WTC11 (cell line): ENCODE results near the gene HSD17B12. TPM values are rescaled to one million over a fixed set of nuclear protein-coding genes. Genes with fewer than 3 reads are reported as not detected.

Experiments
- ATAC-seq: fragments of 200-7000 bp; cut with Tn5 transposase; 2 replicates; pipeline ENCODE4 v1.10.0; 2021; ENCODE audit warnings: mild to moderate bottlenecking, moderate library complexity
- CTCF ChIA-PET: fragments of 300-600 bp; sonication (Branson Sonifier 250); formaldehyde crosslinking; loops from one replicate; lab custom pipeline; 2021; ENCODE audit warnings: antibody characterized with exemption; lab: Charles Lee
- POLR2A ChIA-PET: fragments of 350-600 bp; sonication (Branson Sonifier 250); formaldehyde crosslinking; loops from one replicate; lab custom pipeline; 2021; ENCODE audit warnings: antibody characterized with exemption; lab: Charles Lee
- DNase-seq: peaks from one replicate; pipeline ENCODE4 v3.0.0; 2021; ENCODE audit warnings: low spot score
- H3K27ac Mint-ChIP-seq: 2 replicates; pipeline ENCODE4 v1.8.0; 2021; ENCODE audit warnings: mixed read lengths
- H3K27me3 Mint-ChIP-seq: 2 replicates; pipeline ENCODE4 v1.8.0; 2021; ENCODE audit warnings: low read depth, mild to moderate bottlenecking, moderate library complexity, mixed read lengths
- H3K36me3 Mint-ChIP-seq: 2 replicates; pipeline ENCODE4 v1.8.0; 2021; ENCODE audit warnings: mixed read lengths
- H3K4me1 Mint-ChIP-seq: 2 replicates; pipeline ENCODE4 v1.8.0; 2022; ENCODE audit warnings: mixed read lengths
- H3K4me3 Mint-ChIP-seq: 2 replicates; pipeline ENCODE4 v1.8.0; 2021; ENCODE audit warnings: mild to moderate bottlenecking, moderate library complexity, mixed read lengths
- H3K9me3 Mint-ChIP-seq: 2 replicates; pipeline ENCODE4 v1.8.0; 2021; ENCODE audit warnings: mixed read lengths
- ESRRA ChIP-seq: sonication (generic); formaldehyde crosslinking; IDR thresholded peaks from 2 replicates; pipeline ENCODE4 v1.8.1; 2022; ENCODE audit warnings: mild to moderate bottlenecking, missing genetic modification reagents, borderline replicate concordance
- FOXJ3 ChIP-seq: sonication (generic); formaldehyde crosslinking; IDR thresholded peaks from 2 replicates; pipeline ENCODE4 v1.9.0; 2021; ENCODE audit warnings: missing genetic modification reagents, mild to moderate bottlenecking, borderline replicate concordance
- HMGA2 ChIP-seq: fragments of 250-450 bp; sonication (Bioruptor Pico); IDR thresholded peaks from 2 replicates; pipeline ENCODE4 v1.4.0; 2021; ENCODE audit warnings: mild to moderate bottlenecking, moderate library complexity
- IRF2 ChIP-seq: sonication (generic); formaldehyde crosslinking; IDR thresholded peaks from 2 replicates; pipeline ENCODE4 v1.8.0; 2022; ENCODE audit warnings: low read depth, missing genetic modification reagents, borderline replicate concordance
- JAZF1 ChIP-seq: fragments of 250-450 bp; sonication (Bioruptor Pico); IDR thresholded peaks from 2 replicates; pipeline ENCODE4 v1.9.0; 2021; ENCODE audit warnings: moderate library complexity, mild to moderate bottlenecking, inconsistent platforms
- KAT7 ChIP-seq: sonication (generic); formaldehyde crosslinking; IDR thresholded peaks from 2 replicates; pipeline ENCODE4 v1.8.1; 2023; ENCODE audit warnings: missing genetic modification reagents, mild to moderate bottlenecking, borderline replicate concordance
- MXD4 ChIP-seq: fragments of 250-450 bp; sonication (Bioruptor Pico); IDR thresholded peaks from 2 replicates; pipeline ENCODE4 v1.8.0; 2021; ENCODE audit warnings: mild to moderate bottlenecking, moderate library complexity, borderline replicate concordance
- MYBL2 ChIP-seq: sonication (generic); formaldehyde crosslinking; IDR thresholded peaks from 2 replicates; pipeline ENCODE4 v1.8.1; 2023; ENCODE audit warnings: mild to moderate bottlenecking, moderate library complexity, missing genetic modification reagents
- NFATC4 ChIP-seq: fragments of 250-450 bp; sonication (Bioruptor Pico); IDR thresholded peaks from 2 replicates; pipeline ENCODE4 v1.9.0; 2021; ENCODE audit warnings: mild to moderate bottlenecking
- OVOL2 ChIP-seq: fragments of 250-450 bp; sonication (Bioruptor Pico); IDR thresholded peaks from 2 replicates; pipeline ENCODE4 v1.9.0; 2021; ENCODE audit warnings: mild to moderate bottlenecking, borderline replicate concordance
- PRRX2 ChIP-seq: fragments of 250-450 bp; sonication (Bioruptor Pico); IDR thresholded peaks from 2 replicates; pipeline ENCODE4 v1.8.0; 2021; ENCODE audit warnings: mild to moderate bottlenecking
- SMAD3 ChIP-seq: sonication (generic); formaldehyde crosslinking; IDR thresholded peaks from 2 replicates; pipeline ENCODE4 v1.8.0; 2022; ENCODE audit warnings: missing genetic modification reagents, mild to moderate bottlenecking, borderline replicate concordance
- SOX15 ChIP-seq: fragments of 250-450 bp; sonication (Bioruptor Pico); IDR thresholded peaks from 2 replicates; pipeline ENCODE4 v1.9.0; 2021; ENCODE audit warnings: mild to moderate bottlenecking
- SP1 ChIP-seq: sonication (generic); formaldehyde crosslinking; conservative IDR thresholded peaks from 2 replicates; pipeline ENCODE4 v1.8.1; 2022; ENCODE audit warnings: missing genetic modification reagents
- ZNF138 ChIP-seq: sonication (generic); formaldehyde crosslinking; conservative IDR thresholded peaks from 2 replicates; pipeline ENCODE4 v1.8.1; 2022; ENCODE audit warnings: mild to moderate bottlenecking, moderate library complexity, missing genetic modification reagents
- ZNF232 ChIP-seq: sonication (generic); formaldehyde crosslinking; IDR thresholded peaks from 2 replicates; pipeline ENCODE4 v1.8.0; 2022; ENCODE audit warnings: mild to moderate bottlenecking, missing genetic modification reagents
- ZNF317 ChIP-seq: sonication (generic); formaldehyde crosslinking; IDR thresholded peaks from 2 replicates; pipeline ENCODE4 v1.8.1; 2023; ENCODE audit warnings: low read depth, mild to moderate bottlenecking, moderate library complexity, missing genetic modification reagents, borderline replicate concordance
- ZNF423 ChIP-seq: fragments of 250-450 bp; sonication (Bioruptor Pico); IDR thresholded peaks from 2 replicates; pipeline ENCODE4 v2.1.2; 2022; ENCODE audit warnings: mild to moderate bottlenecking, moderate library complexity
- total RNA-seq: library from RNA; stranded (reverse); gene quantifications from 3 replicates; pipeline ENCODE4 v1.2.3, GENCODE V29; 2021
- TF ChIP-seq, protein P1 (sequence below): sonication (generic); formaldehyde crosslinking; IDR thresholded peaks from 2 replicates; pipeline ENCODE4 v1.8.0; 2022; ENCODE audit warnings: mild to moderate bottlenecking, missing genetic modification reagents
- TF ChIP-seq, protein P2 (sequence below): fragments of 250-450 bp; sonication (Bioruptor Pico); IDR thresholded peaks from 2 replicates; pipeline ENCODE4 v1.9.0; 2021; ENCODE audit warnings: moderate library complexity, mild to moderate bottlenecking, inconsistent platforms, borderline replicate concordance
- TF ChIP-seq, protein P3 (sequence below): sonication (generic); formaldehyde crosslinking; IDR thresholded peaks from 2 replicates; pipeline ENCODE4 v1.8.1; 2022; ENCODE audit warnings: low read depth, missing genetic modification reagents, borderline replicate concordance
- TF ChIP-seq, protein P4 (sequence below): sonication (generic); formaldehyde crosslinking; IDR thresholded peaks from 2 replicates; pipeline ENCODE4 v1.8.0; 2023; ENCODE audit warnings: mild to moderate bottlenecking, missing genetic modification reagents
- TF ChIP-seq, protein P5 (sequence below): sonication (generic); formaldehyde crosslinking; IDR thresholded peaks from 2 replicates; pipeline ENCODE4 v1.8.1; 2023; ENCODE audit warnings: mild to moderate bottlenecking, missing genetic modification reagents
- TF ChIP-seq, protein P6 (sequence below): sonication (generic); formaldehyde crosslinking; IDR thresholded peaks from 2 replicates; pipeline ENCODE4 v1.8.1; 2022; ENCODE audit warnings: mild to moderate bottlenecking, moderate library complexity, missing genetic modification reagents
- TF ChIP-seq, protein P7 (sequence below): fragments of 250-450 bp; sonication (Bioruptor Pico); IDR thresholded peaks from 2 replicates; pipeline ENCODE4 v1.9.0; 2021; ENCODE audit warnings: mild to moderate bottlenecking

The HSD17B12 gene
- total RNA-seq, 1 experiment from 2014 or later, result 149 TPM

DNA sequence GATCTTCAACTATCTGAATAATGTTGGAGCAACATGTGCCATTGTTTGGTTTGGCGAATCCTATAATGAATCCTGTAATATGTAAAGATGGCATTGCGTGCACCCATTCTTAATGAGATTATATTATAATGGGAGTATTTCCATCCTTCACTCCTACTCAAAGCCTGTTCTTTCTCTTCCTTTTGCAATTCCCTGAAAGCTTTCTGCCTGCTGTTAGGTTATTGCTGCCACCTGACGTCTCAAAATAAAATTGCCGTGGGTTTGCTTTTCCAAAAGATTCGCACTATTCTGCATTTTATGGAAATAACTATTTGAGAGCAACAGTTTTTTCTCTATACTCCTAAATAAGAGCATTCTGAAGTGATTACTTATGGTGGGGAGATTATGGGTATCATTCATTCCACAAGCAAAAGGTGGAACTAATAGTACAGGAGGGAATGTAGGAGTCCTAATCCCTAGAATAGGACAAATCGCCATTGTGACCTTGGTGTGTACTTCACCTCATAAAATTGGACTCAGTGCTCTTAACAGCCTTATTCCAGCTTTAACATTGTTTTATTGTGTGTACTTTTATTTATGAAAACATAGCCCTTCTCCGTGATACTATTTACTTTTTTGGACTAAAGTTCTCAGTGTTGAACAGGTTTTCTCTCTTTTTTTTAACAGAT, 130.5 kb downstream of the HSD17B12 start:
- CTCF ChIA-PET, result no interaction called here
- peaks cover 14% of the 10 kb centered on the region for H3K36me3 Mint-ChIP-seq
- TF ChIP-seq ZNF423 (CRISPR knock-in tag), result no peak
- TF ChIP-seq SOX15 (CRISPR knock-in tag), result no peak
- no peak for TF ChIP-seq NFATC4 (CRISPR knock-in tag)
- TF ChIP-seq, protein P1, sequence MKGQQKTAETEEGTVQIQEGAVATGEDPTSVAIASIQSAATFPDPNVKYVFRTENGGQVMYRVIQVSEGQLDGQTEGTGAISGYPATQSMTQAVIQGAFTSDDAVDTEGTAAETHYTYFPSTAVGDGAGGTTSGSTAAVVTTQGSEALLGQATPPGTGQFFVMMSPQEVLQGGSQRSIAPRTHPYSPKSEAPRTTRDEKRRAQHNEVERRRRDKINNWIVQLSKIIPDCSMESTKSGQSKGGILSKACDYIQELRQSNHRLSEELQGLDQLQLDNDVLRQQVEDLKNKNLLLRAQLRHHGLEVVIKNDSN (CRISPR knock-in tag), result no peak
- TF ChIP-seq, protein P2, sequence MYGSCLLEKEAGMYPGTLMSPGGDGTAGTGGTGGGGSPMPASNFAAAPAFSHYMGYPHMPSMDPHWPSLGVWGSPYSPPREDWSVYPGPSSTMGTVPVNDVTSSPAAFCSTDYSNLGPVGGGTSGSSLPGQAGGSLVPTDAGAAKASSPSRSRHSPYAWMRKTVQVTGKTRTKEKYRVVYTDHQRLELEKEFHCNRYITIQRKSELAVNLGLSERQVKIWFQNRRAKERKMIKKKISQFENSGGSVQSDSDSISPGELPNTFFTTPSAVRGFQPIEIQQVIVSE, result no peak
- TF ChIP-seq, protein P3, sequence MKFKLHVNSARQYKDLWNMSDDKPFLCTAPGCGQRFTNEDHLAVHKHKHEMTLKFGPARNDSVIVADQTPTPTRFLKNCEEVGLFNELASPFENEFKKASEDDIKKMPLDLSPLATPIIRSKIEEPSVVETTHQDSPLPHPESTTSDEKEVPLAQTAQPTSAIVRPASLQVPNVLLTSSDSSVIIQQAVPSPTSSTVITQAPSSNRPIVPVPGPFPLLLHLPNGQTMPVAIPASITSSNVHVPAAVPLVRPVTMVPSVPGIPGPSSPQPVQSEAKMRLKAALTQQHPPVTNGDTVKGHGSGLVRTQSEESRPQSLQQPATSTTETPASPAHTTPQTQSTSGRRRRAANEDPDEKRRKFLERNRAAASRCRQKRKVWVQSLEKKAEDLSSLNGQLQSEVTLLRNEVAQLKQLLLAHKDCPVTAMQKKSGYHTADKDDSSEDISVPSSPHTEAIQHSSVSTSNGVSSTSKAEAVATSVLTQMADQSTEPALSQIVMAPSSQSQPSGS (CRISPR knock-in tag), result no peak
- TF ChIP-seq MYBL2, result no peak
- TF ChIP-seq KAT7 (CRISPR knock-in tag), result no peak
- TF ChIP-seq ZNF317 (CRISPR knock-in tag), result no peak
- no peak for TF ChIP-seq ZNF232 (CRISPR knock-in tag)
- no peak for TF ChIP-seq ESRRA (CRISPR knock-in tag)
- TF ChIP-seq HMGA2 (CRISPR knock-in tag), result no peak
- TF ChIP-seq OVOL2, result no peak
- no peaks in the 10 kb centered on the region for H3K27me3 Mint-ChIP-seq
- ATAC-seq (peak; percentile 30; the same call in 1 of the 2 replicates), DNase-seq (no peak)
- no peak overlapping the region for H3K4me3 Mint-ChIP-seq
- H3K27ac Mint-ChIP-seq, result no peak overlapping the region
- peaks cover 4% of the 10 kb centered on the region for H3K9me3 Mint-ChIP-seq
- H3K4me1 Mint-ChIP-seq, result no peaks in the 10 kb centered on the region
- POLR2A ChIA-PET, result no interaction called here

DNA sequence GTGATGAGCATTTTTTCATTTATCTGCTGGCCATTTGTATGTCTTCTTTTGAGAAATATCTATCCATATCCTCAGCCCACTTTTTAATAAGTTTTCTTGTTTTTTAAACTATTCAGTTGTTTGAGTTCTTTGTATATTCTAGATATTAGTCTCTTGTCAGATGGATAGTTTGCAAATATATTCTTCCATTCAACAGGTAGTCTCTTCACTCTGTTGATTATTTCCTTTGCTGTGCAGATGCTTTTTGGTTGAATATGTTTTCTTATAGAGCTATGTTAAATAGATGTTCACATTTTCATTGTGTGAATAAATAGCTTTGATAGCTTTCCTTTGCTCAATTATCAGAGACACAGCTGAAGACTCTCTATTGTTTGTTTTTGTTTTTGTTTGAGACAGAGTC, 131.9 kb downstream of the HSD17B12 start:
- ChIA-PET CTCF (interaction anchor here (1.3 kb wide), 1 partner anchor 13 kb away, joined by 5 read pairs; no protein-coding TSS in a partner anchor), POLR2A (no interaction called here)
- Mint-ChIP-seq H3K4me3 (no peak overlapping the region), H3K27ac (no peak overlapping the region), H3K36me3 (peaks cover 9% of the 10 kb centered on the region), H3K9me3 (no peaks in the 10 kb centered on the region), H3K4me1 (no peaks in the 10 kb centered on the region), H3K27me3 (no peaks in the 10 kb centered on the region)
- ATAC-seq, result no peak
- DNase-seq, result no peak
- TF ChIP-seq, protein P4, sequence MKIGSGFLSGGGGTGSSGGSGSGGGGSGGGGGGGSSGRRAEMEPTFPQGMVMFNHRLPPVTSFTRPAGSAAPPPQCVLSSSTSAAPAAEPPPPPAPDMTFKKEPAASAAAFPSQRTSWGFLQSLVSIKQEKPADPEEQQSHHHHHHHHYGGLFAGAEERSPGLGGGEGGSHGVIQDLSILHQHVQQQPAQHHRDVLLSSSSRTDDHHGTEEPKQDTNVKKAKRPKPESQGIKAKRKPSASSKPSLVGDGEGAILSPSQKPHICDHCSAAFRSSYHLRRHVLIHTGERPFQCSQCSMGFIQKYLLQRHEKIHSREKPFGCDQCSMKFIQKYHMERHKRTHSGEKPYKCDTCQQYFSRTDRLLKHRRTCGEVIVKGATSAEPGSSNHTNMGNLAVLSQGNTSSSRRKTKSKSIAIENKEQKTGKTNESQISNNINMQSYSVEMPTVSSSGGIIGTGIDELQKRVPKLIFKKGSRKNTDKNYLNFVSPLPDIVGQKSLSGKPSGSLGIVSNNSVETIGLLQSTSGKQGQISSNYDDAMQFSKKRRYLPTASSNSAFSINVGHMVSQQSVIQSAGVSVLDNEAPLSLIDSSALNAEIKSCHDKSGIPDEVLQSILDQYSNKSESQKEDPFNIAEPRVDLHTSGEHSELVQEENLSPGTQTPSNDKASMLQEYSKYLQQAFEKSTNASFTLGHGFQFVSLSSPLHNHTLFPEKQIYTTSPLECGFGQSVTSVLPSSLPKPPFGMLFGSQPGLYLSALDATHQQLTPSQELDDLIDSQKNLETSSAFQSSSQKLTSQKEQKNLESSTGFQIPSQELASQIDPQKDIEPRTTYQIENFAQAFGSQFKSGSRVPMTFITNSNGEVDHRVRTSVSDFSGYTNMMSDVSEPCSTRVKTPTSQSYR (CRISPR knock-in tag), result no peak
- TF ChIP-seq SP1 (no peak), IRF2 (CRISPR knock-in tag) (no peak), MXD4 (CRISPR knock-in tag) (no peak), SMAD3 (CRISPR knock-in tag) (no peak), JAZF1 (no peak), SOX15 (CRISPR knock-in tag) (no peak), ZNF138 (CRISPR knock-in tag) (no peak), PRRX2 (no peak), FOXJ3 (CRISPR knock-in tag) (no peak)
- TF ChIP-seq, protein P5, sequence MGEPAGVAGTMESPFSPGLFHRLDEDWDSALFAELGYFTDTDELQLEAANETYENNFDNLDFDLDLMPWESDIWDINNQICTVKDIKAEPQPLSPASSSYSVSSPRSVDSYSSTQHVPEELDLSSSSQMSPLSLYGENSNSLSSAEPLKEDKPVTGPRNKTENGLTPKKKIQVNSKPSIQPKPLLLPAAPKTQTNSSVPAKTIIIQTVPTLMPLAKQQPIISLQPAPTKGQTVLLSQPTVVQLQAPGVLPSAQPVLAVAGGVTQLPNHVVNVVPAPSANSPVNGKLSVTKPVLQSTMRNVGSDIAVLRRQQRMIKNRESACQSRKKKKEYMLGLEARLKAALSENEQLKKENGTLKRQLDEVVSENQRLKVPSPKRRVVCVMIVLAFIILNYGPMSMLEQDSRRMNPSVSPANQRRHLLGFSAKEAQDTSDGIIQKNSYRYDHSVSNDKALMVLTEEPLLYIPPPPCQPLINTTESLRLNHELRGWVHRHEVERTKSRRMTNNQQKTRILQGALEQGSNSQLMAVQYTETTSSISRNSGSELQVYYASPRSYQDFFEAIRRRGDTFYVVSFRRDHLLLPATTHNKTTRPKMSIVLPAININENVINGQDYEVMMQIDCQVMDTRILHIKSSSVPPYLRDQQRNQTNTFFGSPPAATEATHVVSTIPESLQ, result no peak
- TF ChIP-seq, protein P6, sequence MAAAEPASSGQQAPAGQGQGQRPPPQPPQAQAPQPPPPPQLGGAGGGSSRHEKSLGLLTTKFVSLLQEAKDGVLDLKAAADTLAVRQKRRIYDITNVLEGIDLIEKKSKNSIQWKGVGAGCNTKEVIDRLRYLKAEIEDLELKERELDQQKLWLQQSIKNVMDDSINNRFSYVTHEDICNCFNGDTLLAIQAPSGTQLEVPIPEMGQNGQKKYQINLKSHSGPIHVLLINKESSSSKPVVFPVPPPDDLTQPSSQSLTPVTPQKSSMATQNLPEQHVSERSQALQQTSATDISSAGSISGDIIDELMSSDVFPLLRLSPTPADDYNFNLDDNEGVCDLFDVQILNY, result no peak
- TF ChIP-seq, protein P7, sequence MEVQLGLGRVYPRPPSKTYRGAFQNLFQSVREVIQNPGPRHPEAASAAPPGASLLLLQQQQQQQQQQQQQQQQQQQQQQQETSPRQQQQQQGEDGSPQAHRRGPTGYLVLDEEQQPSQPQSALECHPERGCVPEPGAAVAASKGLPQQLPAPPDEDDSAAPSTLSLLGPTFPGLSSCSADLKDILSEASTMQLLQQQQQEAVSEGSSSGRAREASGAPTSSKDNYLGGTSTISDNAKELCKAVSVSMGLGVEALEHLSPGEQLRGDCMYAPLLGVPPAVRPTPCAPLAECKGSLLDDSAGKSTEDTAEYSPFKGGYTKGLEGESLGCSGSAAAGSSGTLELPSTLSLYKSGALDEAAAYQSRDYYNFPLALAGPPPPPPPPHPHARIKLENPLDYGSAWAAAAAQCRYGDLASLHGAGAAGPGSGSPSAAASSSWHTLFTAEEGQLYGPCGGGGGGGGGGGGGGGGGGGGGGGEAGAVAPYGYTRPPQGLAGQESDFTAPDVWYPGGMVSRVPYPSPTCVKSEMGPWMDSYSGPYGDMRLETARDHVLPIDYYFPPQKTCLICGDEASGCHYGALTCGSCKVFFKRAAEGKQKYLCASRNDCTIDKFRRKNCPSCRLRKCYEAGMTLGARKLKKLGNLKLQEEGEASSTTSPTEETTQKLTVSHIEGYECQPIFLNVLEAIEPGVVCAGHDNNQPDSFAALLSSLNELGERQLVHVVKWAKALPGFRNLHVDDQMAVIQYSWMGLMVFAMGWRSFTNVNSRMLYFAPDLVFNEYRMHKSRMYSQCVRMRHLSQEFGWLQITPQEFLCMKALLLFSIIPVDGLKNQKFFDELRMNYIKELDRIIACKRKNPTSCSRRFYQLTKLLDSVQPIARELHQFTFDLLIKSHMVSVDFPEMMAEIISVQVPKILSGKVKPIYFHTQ (CRISPR knock-in tag), result no peak
